Thyroid gland (tissue), 4 donors: ENCODE data around the gene CHDH.

Experiments
- CTCF ChIP-seq, 6 experiments: fragments of 200-600 bp in 3 of 6; fragments of 450-650 bp in 3 of 6; sonication (generic) in 3 of 6; IDR thresholded peaks; one replicate each; pipeline ENCODE4 v1.5.1; 2016 to 2019; ENCODE audit warnings: antibody characterized with exemption in 6 of 6, mild to moderate bottlenecking in 2 of 6, inconsistent platforms in 1 of 6, moderate library complexity in 1 of 6
- POLR2A ChIP-seq, 2 donors: fragments of 450-650 bp; IDR thresholded peaks; one replicate each; pipeline ENCODE4 v1.6.1; 2017; ENCODE audit warnings: antibody characterized with exemption in 2 of 2, mild to moderate bottlenecking in 2 of 2, moderate library complexity in 1 of 2

- TF ChIP-seq POLR2A (IDR thresholded peaks at IDR 0.05) (no peak), CTCF (IDR thresholded peaks at IDR 0.05) (no peak)
These were observed 33.8 kb downstream of the CHDH start for GRCh38 chr3:53812434-53812833.
